Measurements from ENCODE around the gene ATP5F1D.
"Not testable (repeated sequence)": the region's sequence is repeated elsewhere in the genome, so short reads cannot be mapped to it uniquely, and the experiment has no call there.

Gene ATP5F1D

GRCh38 chr19:1239796-1240737 is 1.5 kb upstream of the ATP5F1D start:
- DNase-seq (ENCODE audit: low read depth) = peak; percentile 94
- H3K4me3 ChIP-seq (ENCODE audit: low read depth, low read length) = peak overlapping the region; percentile 77
- peak; percentile 85 for TF ChIP-seq CTCF (IDR thresholded peaks at IDR 0.05; ENCODE audit: insufficient read depth, low read depth, low read length, missing control alignments)

GRCh38 chr19:1240925-1241324 is 626 bp upstream of the ATP5F1D start:
- H3K4me3 ChIP-seq (ENCODE audit: low read depth, low read length) = peak overlapping the region; percentile 77
- no peak for DNase-seq (ENCODE audit: low read depth)
- TF ChIP-seq CTCF (IDR thresholded peaks at IDR 0.05; ENCODE audit: insufficient read depth, low read depth, low read length, missing control alignments) = no peak

GRCh38 chr19:1243768-1244692 is 2.5 kb downstream of the ATP5F1D start:
- peak; percentile 92 for DNase-seq (ENCODE audit: low read depth)
- TF ChIP-seq CTCF (IDR thresholded peaks at IDR 0.05; ENCODE audit: insufficient read depth, low read depth, low read length, missing control alignments) = peak; percentile 93
- peak overlapping the region; percentile 62 for H3K4me3 ChIP-seq (ENCODE audit: low read depth, low read length)

GRCh38 chr19:1244693-1245451 is 3.3 kb downstream of the ATP5F1D start:
- peak; percentile 32 for DNase-seq (ENCODE audit: low read depth)
- H3K4me3 ChIP-seq (ENCODE audit: low read depth, low read length) = peak overlapping the region; percentile 62

GRCh38 chr19:1245494-1246264 is 4.1 kb downstream of the ATP5F1D start:
- TF ChIP-seq CTCF (IDR thresholded peaks at IDR 0.05; ENCODE audit: insufficient read depth, low read depth, low read length, missing control alignments) = no peak
- DNase-seq (ENCODE audit: low read depth) = no peak
- H3K4me3 ChIP-seq (ENCODE audit: low read depth, low read length) = no peak overlapping the region

More at GRCh38 chr19:1244693-1245451, 3.3 kb downstream of the ATP5F1D start:
- no peak for TF ChIP-seq CTCF (IDR thresholded peaks at IDR 0.05; ENCODE audit: insufficient read depth, low read depth, low read length, missing control alignments)

- H3K4me3 ChIP-seq (ENCODE audit: low read depth, low read length); DNase-seq (ENCODE audit: low read depth): not testable (repeated sequence)
Measured at GRCh38 chr19:1246265-1247087, 4.9 kb downstream of the ATP5F1D start.
